CD4-positive, alpha-beta T cell treated with Interferon alpha-2 for 1 hour (primary cell): Measurements from ENCODE around the gene ECE1.
"Not testable (repeated sequence)": the region's sequence is repeated elsewhere in the genome, so short reads cannot be mapped to it uniquely, and the experiment has no call there.

ENCODE experiments used
- DNase-seq, 2 donors: peaks; one replicate each; pipeline ENCODE4 v3.0.0-alpha.2; 2020 to 2022

ECE1 gene

GRCh38 chr1:21217812-21218596 is 72.3 kb downstream of the ECE1 start:
- peak in 1 of 2 donors; percentile 28 for DNase-seq

GRCh38 chr1:21216835-21217811 is 73.1 kb downstream of the ECE1 start:
- DNase-seq = peak; percentile 58 to 70

- no peak for DNase-seq
Measured at GRCh38 chr1:21212126-21212525, 78.1 kb downstream of the ECE1 start.

- DNase-seq = not testable (repeated sequence)
Measured at GRCh38 chr1:21208137-21208700, 82.0 kb downstream of the ECE1 start.

- DNase-seq = no peak
Measured at GRCh38 chr1:21206117-21206516, 84.1 kb downstream of the ECE1 start.

- DNase-seq = no peak
Measured at GRCh38 chr1:21205416-21205815, 84.8 kb downstream of the ECE1 start.

- DNase-seq = no peak
Measured at GRCh38 chr1:21201650-21202049, 88.6 kb downstream of the ECE1 start.

GRCh38 chr1:21201238-21201637 is 89.0 kb downstream of the ECE1 start:
- DNase-seq = not testable (repeated sequence)

- DNase-seq = no peak
Measured at GRCh38 chr1:21200767-21201166, 89.5 kb downstream of the ECE1 start.

GRCh38 chr1:21198929-21199328 is 91.3 kb downstream of the ECE1 start:
- no peak for DNase-seq

- no peak for DNase-seq
Measured at GRCh38 chr1:21192871-21193270, 97.4 kb downstream of the ECE1 start.

GRCh38 chr1:21192284-21192683 is 98.0 kb downstream of the ECE1 start:
- DNase-seq = no peak

- DNase-seq = not testable (repeated sequence)
Measured at GRCh38 chr1:21190771-21191170, 99.5 kb downstream of the ECE1 start.

GRCh38 chr1:21189906-21190500 is 100.3 kb downstream of the ECE1 start:
- DNase-seq = no peak

- DNase-seq = no peak
Measured at GRCh38 chr1:21189421-21189820, 100.8 kb downstream of the ECE1 start.

- DNase-seq = no peak
Measured at GRCh38 chr1:21188235-21188634, 102.0 kb downstream of the ECE1 start.

GRCh38 chr1:21185221-21185731 is 105.0 kb downstream of the ECE1 start:
- DNase-seq = no peak

- peak; percentile 19 to 73 for DNase-seq
Measured at GRCh38 chr1:21184276-21184675, 106.0 kb downstream of the ECE1 start.

- DNase-seq = no peak
Measured at GRCh38 chr1:21182181-21182731, 108.0 kb downstream of the ECE1 start.

GRCh38 chr1:21178271-21178670 is 112.0 kb downstream of the ECE1 start:
- DNase-seq = not testable (repeated sequence)

GRCh38 chr1:21176586-21177555 is 113.4 kb downstream of the ECE1 start, which contains the start of gene EIF4G3:
Gene EIF4G3, minus strand, starts transcription at chr1:21176897. Its CDS starts 174,155 bp downstream, at chr1:21002742.
- DNase-seq = peak; percentile 98 to 99
